GM23248 (cell line): Measurements from ENCODE around the gene PIK3C3. TPM values are rescaled to one million over a fixed set of nuclear protein-coding genes. Genes with fewer than 3 reads are reported as not detected.

Experiments used
- DNase-seq: peaks from one replicate; pipeline ENCODE4 v3.0.0-alpha.2; 2015
- H2AFZ ChIP-seq: fragments of 200-600 bp; sonication (generic); 2 replicates; pipeline ENCODE4 v1.6.1; 2016; ENCODE audit warnings: antibody characterized with exemption
- H3F3A ChIP-seq: fragments of 200-600 bp; sonication (generic); 2 replicates; pipeline ENCODE4 v1.6.1; 2016; ENCODE audit warnings: mild to moderate bottlenecking, antibody characterized with exemption, mixed run types; ENCODE audit not compliant: insufficient read depth
- H3K27ac ChIP-seq: fragments of 200-600 bp; sonication (generic); 2 replicates; pipeline ENCODE4 v1.5.1; 2016; ENCODE audit warnings: mild to moderate bottlenecking
- H3K27me3 ChIP-seq: fragments of 200-600 bp; sonication (generic); replicated peaks from 2 replicates; pipeline ENCODE4 v1.6.1; 2016; ENCODE audit warnings: mild to moderate bottlenecking; ENCODE audit not compliant: insufficient read depth
- H3K36me3 ChIP-seq: fragments of 200-600 bp; sonication (generic); 2 replicates; pipeline ENCODE4 v1.6.1; 2016; ENCODE audit warnings: low read depth, mild to moderate bottlenecking
- H3K4me1 ChIP-seq: fragments of 200-600 bp; sonication (generic); 2 replicates; pipeline ENCODE4 v1.6.1; 2016; ENCODE audit warnings: mild to moderate bottlenecking; ENCODE audit not compliant: insufficient read depth
- H3K4me2 ChIP-seq: fragments of 200-600 bp; sonication (generic); one replicate; pipeline ENCODE4 v1.6.1; 2016; ENCODE audit warnings: mild to moderate bottlenecking; ENCODE audit not compliant: unreplicated experiment
- H3K4me3 ChIP-seq: fragments of 200-600 bp; sonication (generic); 2 replicates; pipeline ENCODE4 v1.5.1; 2016; ENCODE audit warnings: mild to moderate bottlenecking
- H3K79me2 ChIP-seq: fragments of 200-600 bp; sonication (generic); 2 replicates; pipeline ENCODE4 v1.6.1; 2016; ENCODE audit warnings: mild to moderate bottlenecking; ENCODE audit not compliant: insufficient read depth
- H3K9ac ChIP-seq: fragments of 200-600 bp; sonication (generic); 2 replicates; pipeline ENCODE4 v1.6.1; 2016; ENCODE audit warnings: mild to moderate bottlenecking
- H3K9me2 ChIP-seq: fragments of 200-600 bp; sonication (generic); 2 replicates; pipeline ENCODE4 v1.6.1; 2016; ENCODE audit warnings: mixed run types, mild to moderate bottlenecking, moderate library complexity; ENCODE audit not compliant: insufficient read depth
- H3K9me3 ChIP-seq: fragments of 200-600 bp; sonication (generic); one replicate; pipeline ENCODE4 v1.6.1; 2017; ENCODE audit warnings: low read depth
- H4K20me1 ChIP-seq: fragments of 200-600 bp; sonication (generic); 2 replicates; pipeline ENCODE4 v1.6.0; 2016; ENCODE audit not compliant: insufficient read depth
- EZH2 ChIP-seq: fragments of 200-600 bp; sonication (generic); IDR thresholded peaks from 2 replicates; pipeline ENCODE4 v1.6.1; 2018; ENCODE audit warnings: antibody characterized with exemption, mild to moderate bottlenecking; ENCODE audit not compliant: insufficient read depth, poor library complexity, severe bottlenecking
- EZH2phosphoT487 ChIP-seq: fragments of 200-600 bp; sonication (generic); IDR thresholded peaks from 2 replicates; pipeline ENCODE4 v1.6.1; 2018; ENCODE audit warnings: antibody characterized with exemption, moderate library complexity, mild to moderate bottlenecking, low read depth; ENCODE audit not compliant: insufficient read depth
- WGBS, 2 experiments: methylation state at CpG; one replicate each; pipeline ENCODE4 v1.1.6; 2015 to 2017; ENCODE audit warnings: low lambda C conversion rate in 2 of 2, low coverage in 1 of 2; ENCODE audit errors: missing lambda C conversion rate in 2 of 2; 5-methylcytosine and 5-hydroxymethylcytosine counted together
- in situ Hi-C: fragments of 300-500 bp; cut with MboI; formaldehyde crosslinking; loops from 2 replicates; pipeline ENCODE4 v1.15.0; 2020
- polyA plus RNA-seq: library from polyadenylated mRNA; unstranded; fragments of >200 nt; fragmentation: Nextera tagmentation; extraction: Ambion mirVana; gene quantifications from 2 replicates; pipeline ENCODE4 v1.2.1, GENCODE V29; 2016
- total RNA-seq: library from RNA; depleted of rRNA; stranded (reverse); fragments of >200 nt; shearing (Covaris generic); gene quantifications from 2 replicates; pipeline ENCODE4 v1.2.3, GENCODE V29; 2014

The PIK3C3 gene
- total and polyA plus RNA-seq, 2 experiments from 2014 or later, result 45.0 to 50.3 TPM

DNA sequence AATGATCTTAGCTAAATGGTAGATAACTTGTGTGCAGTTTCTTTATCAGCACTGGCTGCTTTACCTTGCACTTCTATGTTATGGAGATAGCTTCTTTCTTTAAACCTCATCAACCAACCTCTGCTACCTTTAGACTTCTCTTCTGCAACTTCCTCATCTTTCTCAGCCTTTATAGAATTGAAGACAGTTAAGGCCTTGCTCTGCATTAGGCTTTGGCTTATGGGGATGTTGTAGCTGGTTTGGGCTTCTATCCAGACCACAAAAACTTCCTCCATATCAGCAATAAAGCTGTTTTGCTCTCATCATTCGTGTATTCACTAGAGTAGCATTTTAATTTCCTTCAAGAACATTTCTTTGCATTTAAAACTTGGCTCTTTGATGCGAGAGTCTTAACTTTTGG lies 123.7 kb downstream of the PIK3C3 start:
- Histone ChIP-seq H3K4me3 (no peak overlapping the region), H4K20me1 (no peaks in the 10 kb centered on the region), H3K9me3 (no peaks in the 10 kb centered on the region), H3K9me2 (no peaks in the 10 kb centered on the region), H3K79me2 (no peaks in the 10 kb centered on the region), H3K36me3 (peaks cover 57% of the 10 kb centered on the region), H3F3A (no peaks in the 10 kb centered on the region), H3K27me3 (no peaks in the 10 kb centered on the region), H3K4me2 (no peak overlapping the region), H3K9ac (no peak overlapping the region), H3K4me1 (peaks cover 4% of the 10 kb centered on the region; the same call in 1 of the 2 replicates), H2AFZ (no peak overlapping the region), H3K27ac (no peak overlapping the region)
- 80 to 82% methylated on average over 2 of the region's 2 CpGs for WGBS, 2 experiments
- TF ChIP-seq EZH2 (no peak), EZH2phosphoT487 (no peak)
- DNase-seq, result no peak
- in situ Hi-C loops, result no loop called here

DNA sequence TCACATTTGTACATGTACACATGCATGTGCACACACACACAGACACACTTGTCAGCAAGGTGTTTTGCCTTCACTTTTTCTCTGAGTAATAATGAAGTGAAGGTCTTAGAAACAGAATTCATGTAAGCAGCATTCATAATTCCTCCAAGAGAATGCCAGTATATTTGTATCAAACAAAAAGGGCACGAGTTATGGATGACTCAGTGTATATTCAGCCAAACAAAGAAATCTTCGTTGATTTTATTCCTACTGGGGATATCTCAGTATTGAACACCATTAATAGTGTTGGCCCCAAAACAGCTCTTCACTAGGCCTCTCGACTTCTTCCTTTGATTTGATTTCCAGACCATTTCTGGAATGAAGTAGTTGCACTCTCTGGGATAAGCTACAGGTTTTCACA lies 125.3 kb downstream of the PIK3C3 start:
- Histone ChIP-seq H3K27me3 (no peaks in the 10 kb centered on the region), H3K27ac (no peak overlapping the region), H3K9me3 (no peaks in the 10 kb centered on the region), H3K36me3 (peaks cover 45% of the 10 kb centered on the region), H3K4me2 (no peak overlapping the region), H3K9me2 (no peaks in the 10 kb centered on the region), H3K79me2 (no peaks in the 10 kb centered on the region), H4K20me1 (no peaks in the 10 kb centered on the region), H3K4me1 (peaks cover 4% of the 10 kb centered on the region; the same call in 1 of the 2 replicates), H3K9ac (no peak overlapping the region), H3K4me3 (no peak overlapping the region), H2AFZ (no peak overlapping the region), H3F3A (no peaks in the 10 kb centered on the region)
- in situ Hi-C loops, result no loop called here
- WGBS, 2 experiments, result 10 to 13% methylated on average over 3 of the region's 3 CpGs
- TF ChIP-seq EZH2phosphoT487 (no peak), EZH2 (no peak)
- peak; percentile 24 for DNase-seq

DNA sequence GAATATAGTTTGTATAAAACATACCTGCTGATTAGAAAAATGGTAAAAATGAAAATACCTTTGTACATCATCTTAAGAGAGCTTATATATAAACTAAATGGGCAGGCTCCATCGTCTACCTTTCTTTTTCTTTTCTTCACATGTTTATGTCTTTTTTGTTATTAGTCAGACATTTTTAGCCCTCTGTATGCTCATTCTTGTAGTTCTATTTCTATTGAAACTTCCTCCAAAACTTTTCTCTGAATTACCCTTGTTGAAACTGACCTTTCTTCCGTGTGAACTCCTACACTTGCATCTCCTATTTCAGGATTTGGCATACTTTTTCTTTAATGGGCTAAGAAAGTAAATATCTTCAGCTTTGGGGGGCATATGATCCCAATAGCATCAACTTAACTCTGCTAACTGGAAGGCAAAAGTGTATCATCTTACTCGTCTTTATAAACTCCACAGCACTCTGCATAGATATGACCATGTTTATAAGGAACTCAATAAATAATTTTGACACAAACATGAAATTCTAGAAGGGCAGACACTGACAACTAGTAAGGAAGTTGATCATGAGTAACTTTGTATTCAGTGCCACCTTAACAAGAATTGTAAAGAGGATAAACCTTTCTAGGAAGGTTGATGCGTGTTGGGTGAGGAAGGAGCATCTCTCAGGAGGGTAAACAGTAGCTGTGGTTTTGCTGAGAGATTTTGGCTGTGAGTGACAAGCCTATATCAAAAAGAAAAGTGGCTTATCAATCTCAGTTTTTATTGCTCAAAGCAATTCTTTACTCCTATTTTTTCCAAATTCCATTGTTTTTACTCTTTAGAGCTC lies 127.6 kb downstream of the PIK3C3 start:
- Histone ChIP-seq H3K9ac (no peak overlapping the region), H2AFZ (no peak overlapping the region), H3K4me2 (no peak overlapping the region), H3K79me2 (no peaks in the 10 kb centered on the region), H3K36me3 (peaks cover 32% of the 10 kb centered on the region), H3F3A (no peaks in the 10 kb centered on the region), H3K9me2 (no peaks in the 10 kb centered on the region), H4K20me1 (no peaks in the 10 kb centered on the region), H3K4me1 (peaks cover 4% of the 10 kb centered on the region; the same call in 1 of the 2 replicates), H3K27me3 (no peaks in the 10 kb centered on the region), H3K9me3 (no peaks in the 10 kb centered on the region), H3K4me3 (no peak overlapping the region), H3K27ac (no peak overlapping the region)
- DNase-seq, result no peak
- TF ChIP-seq EZH2phosphoT487 (no peak), EZH2 (no peak)
- in situ Hi-C loops, result no loop called here
- WGBS, 2 experiments, result 95 to 98% methylated on average over 4 of the region's 4 CpGs

DNA sequence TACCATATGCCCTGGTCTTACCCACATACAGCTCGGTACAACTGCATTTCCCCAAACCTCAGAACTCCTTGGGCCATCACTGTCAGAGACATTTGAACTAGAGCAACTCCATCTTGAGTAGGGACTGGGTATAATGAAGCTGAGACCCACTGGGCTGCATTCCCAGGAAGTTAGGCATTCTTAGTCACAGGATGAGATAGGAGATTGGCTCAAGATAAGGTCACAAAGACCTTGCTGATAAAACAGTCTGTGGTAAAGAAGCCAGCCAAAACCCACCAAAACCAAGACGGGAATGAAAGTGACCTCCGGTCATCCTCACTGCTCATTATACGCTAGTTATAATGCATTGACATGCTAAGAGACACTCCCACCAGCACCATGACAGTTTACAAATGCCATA lies 131.3 kb downstream of the PIK3C3 start:
- in situ Hi-C loops, result no loop called here
- no peak overlapping the region for H3K4me3 ChIP-seq
- no peaks in the 10 kb centered on the region for H3K9me2 ChIP-seq
- H3K9me3 ChIP-seq, result no peaks in the 10 kb centered on the region
- DNase-seq, result no peak
- H3F3A ChIP-seq, result no peaks in the 10 kb centered on the region
- H3K4me2 ChIP-seq, result no peak overlapping the region
- H3K36me3 ChIP-seq, result peaks cover 22% of the 10 kb centered on the region
- no peak overlapping the region for H3K27ac ChIP-seq
- no peaks in the 10 kb centered on the region for H3K4me1 ChIP-seq
- no peak for TF ChIP-seq EZH2
- H4K20me1 ChIP-seq, result no peaks in the 10 kb centered on the region
- 85 to 94% methylated on average over 4 of the region's 4 CpGs for WGBS, 2 experiments
- H3K9ac ChIP-seq, result no peak overlapping the region
- no peaks in the 10 kb centered on the region for H3K79me2 ChIP-seq
- H2AFZ ChIP-seq, result no peak overlapping the region
- no peaks in the 10 kb centered on the region for H3K27me3 ChIP-seq

DNA sequence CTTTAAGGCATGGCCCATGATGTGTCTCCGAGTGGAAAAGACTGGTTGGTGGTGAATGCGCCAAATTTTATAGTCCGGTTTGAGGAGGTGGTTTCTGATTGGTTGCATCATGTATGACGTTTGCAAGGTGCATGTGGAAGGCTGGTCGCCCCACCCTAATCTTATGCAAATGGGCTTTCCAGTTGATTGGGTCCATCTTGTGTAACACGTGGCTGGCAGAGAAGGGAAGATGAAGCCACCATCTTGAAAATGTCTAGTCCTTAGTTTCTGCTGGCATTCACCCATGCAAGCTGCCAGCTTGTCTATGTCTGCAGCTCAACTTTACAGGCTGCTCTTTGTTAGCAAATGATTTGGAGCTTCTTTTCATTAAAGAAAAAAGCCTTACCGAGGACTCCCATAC lies 132.2 kb downstream of the PIK3C3 start:
- no peak for DNase-seq
- H2AFZ ChIP-seq, result no peak overlapping the region
- WGBS, 2 experiments, result 77 to 81% methylated on average over 7 of the region's 7 CpGs
- H3K9me2 ChIP-seq, result no peaks in the 10 kb centered on the region
- no peaks in the 10 kb centered on the region for H3K79me2 ChIP-seq
- no peaks in the 10 kb centered on the region for H3F3A ChIP-seq
- H3K27ac ChIP-seq, result no peak overlapping the region
- no peak overlapping the region for H3K4me3 ChIP-seq
- no peaks in the 10 kb centered on the region for H4K20me1 ChIP-seq
- no peaks in the 10 kb centered on the region for H3K9me3 ChIP-seq
- no peaks in the 10 kb centered on the region for H3K27me3 ChIP-seq
- H3K36me3 ChIP-seq, result peaks cover 13% of the 10 kb centered on the region
- in situ Hi-C loops, result no loop called here
- no peak overlapping the region for H3K9ac ChIP-seq
- TF ChIP-seq EZH2phosphoT487 (no peak), EZH2 (no peak)
- no peak overlapping the region for H3K4me2 ChIP-seq
- no peaks in the 10 kb centered on the region for H3K4me1 ChIP-seq
